ENCODE results near the gene TLNRD1. TPM values are rescaled to one million over a fixed set of nuclear protein-coding genes. Genes with fewer than 3 reads are reported as not detected.

TLNRD1 gene
- total RNA-seq, 1 experiment from 2014 or later, result 19.3 TPM

GRCh38 chr15:81047928-81048327 is 47.2 kb downstream of the TLNRD1 start:
- Histone ChIP-seq H3K27ac (ENCODE audit: insufficient read length, low read depth, low read length) (no peak overlapping the region), H2BK5ac (ENCODE audit: insufficient read length, low read length) (no peak overlapping the region), H4K8ac (replicated peaks; ENCODE audit: insufficient read length, low read depth, low read length) (no peak overlapping the region), H3K4me1 (ENCODE audit: insufficient read depth, low read length) (no peaks in the 10 kb centered on the region), H2BK120ac (ENCODE audit: low read depth, low read length, poor library complexity, severe bottlenecking) (no peak overlapping the region), H2AK5ac (ENCODE audit: insufficient read length, low read length) (no peak overlapping the region), H3K18ac (ENCODE audit: insufficient read length, low read depth, low read length) (no peak overlapping the region), H2BK12ac (ENCODE audit: insufficient read length, low read depth, low read length) (no peak overlapping the region), H3K4ac (ENCODE audit: low read depth, low read length) (no peak overlapping the region), H3K9me3 (ENCODE audit: control insufficient read depth, low read depth, low read length) (no peaks in the 10 kb centered on the region), H2BK20ac (ENCODE audit: low read depth, low read length, poor library complexity, severe bottlenecking) (no peak overlapping the region), H2BK15ac (ENCODE audit: low read depth, low read length) (no peak overlapping the region), H3K27me3 (ENCODE audit: insufficient read depth, low read length) (no peaks in the 10 kb centered on the region), H4K5ac (ENCODE audit: insufficient read length, low read depth, low read length) (no peak overlapping the region), H2AFZ (ENCODE audit: low read length) (no peak overlapping the region), H4K91ac (ENCODE audit: insufficient read length, low read depth, low read length) (no peak overlapping the region), H3K4me2 (ENCODE audit: insufficient read depth, insufficient read length, low read length) (no peak overlapping the region), H3K23me2 (ENCODE audit: insufficient read length, low read depth, low read length, poor library complexity, severe bottlenecking) (no peaks in the 10 kb centered on the region), H3K23ac (ENCODE audit: insufficient read length, low read depth, low read length) (no peak overlapping the region), H3K79me1 (ENCODE audit: insufficient read depth, low read depth, low read length, poor library complexity, severe bottlenecking) (no peaks in the 10 kb centered on the region), H3T11ph (ENCODE audit: low read length) (no peak overlapping the region), H3K9ac (ENCODE audit: extremely low read depth, insufficient read length, low read length) (no peak overlapping the region), H4K20me1 (ENCODE audit: control insufficient read depth, insufficient read depth, insufficient read length) (no peaks in the 10 kb centered on the region), H3K56ac (ENCODE audit: insufficient read length, low read depth, low read length) (no peak overlapping the region), H3K14ac (ENCODE audit: insufficient read depth, low read length) (no peak overlapping the region), H3K79me2 (ENCODE audit: insufficient read depth, low read length) (no peaks in the 10 kb centered on the region)
- H3K36me3 Mint-ChIP-seq (ENCODE audit: insufficient read depth in 1 of 3, low read depth in 3 of 3), result no peaks in the 10 kb centered on the region
- peaks cover 4% of the 10 kb centered on the region; the same call in 1 of the 2 replicates for H3K27me3 Mint-ChIP-seq (ENCODE audit: low read depth)
- H3K4me3 Mint-ChIP-seq, result no peak overlapping the region
- no peak for DNase-seq
- no peak for TF ChIP-seq CTCF (conservative IDR thresholded peaks at IDR 0.05)
- no peaks in the 10 kb centered on the region for H3K9me3 Mint-ChIP-seq
- no peak overlapping the region for H3K27ac Mint-ChIP-seq
- WGBS (ENCODE audit: extremely low coverage, insufficient read length, low lambda C conversion rate), result no CpG with 5 or more reads among the region's 3 CpGs
- H3K4me1 Mint-ChIP-seq, result peaks cover 0 to 2% of the 10 kb centered on the region in 2 experiments; a peak in 1 of 4 replicates
